GM19438 (cell line): ENCODE measurements around the gene MACROD2.

Source experiments
- ATAC-seq: cut with Tn5 transposase; IDR thresholded peaks from one replicate; pipeline ENCODE4 v1.9.1; 2021; ENCODE audit warnings: low read depth; ENCODE audit not compliant: unreplicated experiment

Gene MACROD2

GRCh38 chr20:15561070-15561569 is 1565.8 kb downstream of the MACROD2 start:
- ATAC-seq = no peak

DNA sequence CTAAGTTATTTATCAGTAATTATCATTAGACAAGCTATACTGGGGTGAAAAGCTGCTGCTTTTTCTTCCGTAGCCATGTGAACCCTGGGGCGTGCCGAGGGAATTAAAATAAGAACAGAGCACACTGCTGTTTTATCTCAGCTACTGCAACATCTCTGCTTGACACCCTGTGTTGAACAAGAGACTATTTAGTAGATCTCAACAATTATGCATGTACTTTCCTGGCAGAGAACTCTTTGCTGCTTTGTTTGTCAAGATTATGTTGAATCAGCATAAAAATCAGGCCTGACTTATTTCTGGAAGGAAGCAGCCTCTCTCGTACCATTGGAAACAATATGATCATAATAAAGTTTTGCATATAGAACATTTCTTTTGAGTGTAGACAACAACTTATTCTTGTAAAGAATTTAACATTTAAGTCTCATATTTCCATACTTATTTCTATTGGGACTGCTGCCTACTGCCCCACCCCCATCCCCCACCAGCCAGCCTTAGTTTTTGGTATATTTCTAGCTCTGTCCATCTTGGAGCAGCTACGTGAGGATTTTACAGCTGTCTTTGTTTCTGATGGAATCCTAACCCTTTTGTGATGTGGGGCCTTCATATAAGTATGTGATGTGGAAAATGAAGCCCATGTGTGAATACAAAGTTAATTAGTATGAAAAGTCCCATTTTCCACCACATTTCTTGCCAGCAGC is 1566.5 kb downstream of the MACROD2 start:
- no peak for ATAC-seq

DNA sequence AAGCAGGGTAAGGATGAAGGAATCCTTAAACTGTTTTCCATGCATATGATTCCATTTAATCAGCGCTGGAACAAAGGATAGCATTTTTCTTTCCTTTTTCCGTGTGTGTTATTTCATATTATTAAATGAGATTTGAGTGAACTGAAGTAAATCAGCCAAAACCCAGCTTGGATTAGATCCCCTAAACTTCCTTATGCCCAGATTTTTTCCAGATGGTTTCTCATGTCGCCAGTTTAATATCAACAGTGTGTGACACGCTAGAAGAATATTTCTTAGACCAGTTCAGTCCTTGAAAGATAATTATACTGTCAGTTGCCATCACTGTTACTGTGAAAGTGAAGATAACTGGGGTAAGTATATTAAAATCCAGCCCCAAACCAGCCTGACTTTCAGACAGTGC is 1568.5 kb downstream of the MACROD2 start:
- ATAC-seq = no peak

DNA sequence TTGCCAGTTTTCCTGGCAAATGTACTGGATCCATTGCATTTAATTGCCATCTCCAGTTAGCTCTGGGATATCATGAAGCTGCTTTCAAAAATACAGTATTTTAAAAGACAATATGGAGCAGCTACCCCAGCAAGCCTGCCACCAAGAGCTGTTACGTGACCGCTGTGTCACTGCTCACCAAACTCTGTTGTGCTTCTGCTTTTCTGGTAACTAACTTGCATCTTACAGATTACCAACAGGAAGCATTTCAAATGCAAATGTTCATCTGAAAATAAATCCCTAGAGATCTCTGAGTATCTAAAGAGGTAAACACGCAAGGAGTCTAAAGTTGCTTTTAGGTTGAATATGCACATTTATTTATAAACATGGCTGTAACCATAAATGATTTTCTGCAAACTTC is 1569.7 kb downstream of the MACROD2 start:
- no peak for ATAC-seq

DNA sequence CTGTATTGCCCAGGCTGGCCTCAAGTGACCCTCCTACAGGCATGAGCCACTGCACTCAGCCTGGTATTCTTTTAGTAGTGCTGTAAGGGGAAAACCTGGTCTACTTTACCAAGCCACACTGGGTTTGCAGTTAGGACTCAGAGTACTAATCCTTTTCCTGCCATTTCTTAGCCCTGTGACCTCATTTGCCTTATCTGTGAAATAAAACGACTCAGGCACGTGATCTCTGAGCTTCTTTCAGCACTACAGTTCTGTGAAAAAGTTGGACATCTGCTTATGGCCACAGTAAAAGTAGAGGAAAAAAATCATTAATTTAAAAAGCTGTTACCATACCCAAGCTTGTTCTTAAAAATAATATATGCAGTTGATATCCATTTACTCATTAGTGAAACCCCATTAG is 1570.5 kb downstream of the MACROD2 start:
- no peak for ATAC-seq

- no peak for ATAC-seq
Observed at GRCh38 chr20:15567219-15567618, 1571.9 kb downstream of the MACROD2 start.

- ATAC-seq = no peak
Observed at GRCh38 chr20:15570156-15570555, 1574.8 kb downstream of the MACROD2 start.

GRCh38 chr20:15571056-15571455 is 1575.7 kb downstream of the MACROD2 start:
- ATAC-seq = no peak

DNA sequence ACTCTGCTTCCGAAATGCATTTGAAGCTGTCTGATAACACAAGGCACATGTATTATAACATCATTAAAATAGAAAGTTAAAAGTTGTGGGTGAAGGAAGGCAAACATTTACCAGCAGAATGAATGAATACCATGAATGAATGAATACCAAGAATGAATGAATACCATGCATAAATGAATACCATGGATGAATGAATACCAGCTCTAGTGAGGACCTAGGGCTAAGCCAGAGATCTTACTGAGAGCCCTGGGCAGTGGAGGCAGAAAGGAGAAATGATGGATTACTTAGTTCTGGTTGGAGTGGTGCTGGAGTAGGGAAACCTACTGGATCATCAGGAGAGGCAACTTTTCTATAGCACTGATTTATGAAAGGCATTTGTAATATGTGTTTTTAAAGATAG is 1579.9 kb downstream of the MACROD2 start:
- no peak for ATAC-seq

GRCh38 chr20:15576411-15576810 is 1581.1 kb downstream of the MACROD2 start:
- ATAC-seq = no peak

DNA sequence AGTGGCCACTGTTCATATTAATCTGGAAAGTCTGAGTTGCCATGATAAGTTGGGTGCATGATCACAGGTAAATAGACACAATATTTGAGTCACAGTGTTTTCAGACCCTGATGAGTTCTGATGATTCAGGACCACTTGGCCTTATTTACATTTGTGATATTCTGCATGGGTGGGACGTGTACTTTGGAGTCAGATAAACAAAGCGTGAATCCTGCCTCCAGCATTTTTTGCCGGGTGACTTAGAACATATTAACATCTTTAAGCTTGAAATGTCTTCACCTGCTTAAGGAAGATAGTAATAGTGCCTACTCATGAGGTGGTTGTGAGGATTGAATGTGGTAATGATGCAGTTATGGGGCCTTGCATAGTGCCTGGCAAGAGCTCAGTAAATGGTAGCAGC is 1582.8 kb downstream of the MACROD2 start:
- no peak for ATAC-seq

DNA sequence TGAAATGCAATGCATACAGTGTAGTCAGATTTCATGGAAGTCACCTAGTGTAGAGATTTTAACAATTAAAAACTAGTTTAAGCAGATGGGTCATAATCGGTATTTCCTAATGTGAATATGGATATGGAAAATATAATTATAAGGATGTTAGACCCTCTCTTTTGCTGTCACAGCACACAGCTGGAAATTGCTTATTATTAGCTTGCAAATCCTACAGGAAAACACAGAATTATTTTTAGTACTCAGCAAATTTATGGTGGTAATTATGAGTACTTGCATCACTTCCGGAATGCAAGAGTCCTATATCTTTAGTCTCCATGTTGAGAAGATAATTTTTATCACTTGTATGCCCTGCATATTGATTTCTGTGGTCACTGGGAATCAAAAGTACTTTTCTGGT is 1584.4 kb downstream of the MACROD2 start:
- no peak for ATAC-seq

- ATAC-seq = no peak
Observed at GRCh38 chr20:15582146-15582760, 1586.9 kb downstream of the MACROD2 start.

GRCh38 chr20:15584507-15584906 is 1589.2 kb downstream of the MACROD2 start:
- ATAC-seq = no peak

DNA sequence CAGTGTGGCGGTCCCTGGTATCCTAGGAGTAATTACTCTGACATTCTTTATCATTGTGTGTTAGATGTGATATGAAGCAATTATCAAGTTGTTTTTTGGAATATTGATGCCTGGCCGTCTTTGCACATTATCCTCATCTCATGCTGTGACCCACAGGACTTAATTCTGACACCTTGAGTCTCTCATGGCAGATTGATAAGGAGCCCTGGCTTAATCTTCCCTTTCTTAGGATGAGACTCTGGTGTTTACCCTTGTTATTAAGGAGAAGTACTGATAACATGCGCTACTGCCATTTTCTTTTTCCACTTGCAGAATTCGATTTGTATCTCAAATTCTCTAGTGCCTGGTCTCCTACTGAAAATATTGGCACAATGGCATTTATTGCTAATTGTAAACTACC is 1597.8 kb downstream of the MACROD2 start:
- no peak for ATAC-seq

GRCh38 chr20:15594158-15594695 is 1598.9 kb downstream of the MACROD2 start:
- ATAC-seq = no peak

- no peak for ATAC-seq
Observed at GRCh38 chr20:15596220-15596890, 1601.0 kb downstream of the MACROD2 start.

GRCh38 chr20:15597306-15597705 is 1602.0 kb downstream of the MACROD2 start:
- ATAC-seq = no peak

DNA sequence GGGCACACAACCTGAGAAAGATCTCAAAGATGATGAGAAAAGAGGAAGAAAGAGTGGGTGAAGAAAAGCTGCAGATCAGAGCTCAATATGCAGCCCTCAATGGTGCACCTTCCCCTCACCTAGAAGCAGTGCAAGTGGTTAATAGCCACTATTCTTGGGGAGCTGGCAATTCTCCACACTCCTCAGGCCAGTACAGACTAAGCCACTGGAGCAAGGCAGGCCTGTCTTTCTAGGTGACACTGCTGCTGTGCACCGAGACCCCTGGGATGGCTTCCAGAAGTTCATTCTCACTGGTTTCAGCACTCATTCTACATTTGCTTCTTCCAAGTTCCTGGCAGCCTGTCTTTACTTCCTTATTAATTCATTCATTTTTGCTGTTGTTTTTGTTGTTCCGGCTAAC is 1604.6 kb downstream of the MACROD2 start:
- no peak for ATAC-seq

- ATAC-seq = no peak
Observed at GRCh38 chr20:15600565-15600964, 1605.2 kb downstream of the MACROD2 start.

DNA sequence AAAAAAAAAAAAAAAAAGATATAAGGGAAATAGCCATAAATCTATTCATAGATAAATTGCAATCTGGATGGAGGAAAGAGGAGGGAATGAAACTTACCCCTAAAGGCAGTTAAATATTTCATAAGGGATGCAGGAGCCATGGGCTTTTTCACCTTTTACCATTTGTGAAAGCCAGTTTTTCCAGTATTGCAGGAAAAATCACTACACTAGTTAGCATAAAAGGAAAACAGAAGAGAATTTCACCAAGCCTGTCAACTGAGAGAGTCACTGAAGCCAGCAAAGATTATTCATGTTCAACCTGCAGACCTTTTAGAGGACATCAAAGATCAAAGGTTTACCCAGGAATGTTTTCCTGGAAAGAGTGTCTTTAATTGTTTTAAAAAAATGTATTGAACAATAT is 1608.2 kb downstream of the MACROD2 start:
- ATAC-seq = no peak
